Inflammatory macrophage treated with lipopolysaccharide for 4 hours (primary cell): ENCODE data around the gene CGB7.

ENCODE experiments used
- DNase-seq: peaks from one replicate; pipeline ENCODE4 v3.0.0-alpha.2; 2020

CGB7 gene

DNA sequence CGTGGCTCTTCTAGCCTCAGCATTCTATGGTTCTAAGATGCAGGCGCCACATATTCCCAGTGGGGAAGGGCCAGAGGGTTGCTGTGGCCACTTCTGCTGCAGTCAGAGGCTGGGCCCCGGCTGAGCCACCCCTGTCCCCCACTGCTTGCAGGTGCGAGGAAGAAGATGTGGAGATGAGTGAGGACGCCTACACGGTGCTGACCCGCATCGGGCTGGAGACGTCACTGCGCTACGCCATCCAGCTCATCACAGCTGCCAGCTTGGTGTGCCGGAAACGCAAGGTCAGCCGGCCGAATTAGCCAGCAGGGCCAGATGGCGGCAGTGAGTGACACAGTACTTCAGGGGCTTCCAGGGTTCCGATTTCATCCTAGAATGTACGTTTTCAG lies 42.7 kb downstream of the CGB7 start:
- DNase-seq: no peak

DNA sequence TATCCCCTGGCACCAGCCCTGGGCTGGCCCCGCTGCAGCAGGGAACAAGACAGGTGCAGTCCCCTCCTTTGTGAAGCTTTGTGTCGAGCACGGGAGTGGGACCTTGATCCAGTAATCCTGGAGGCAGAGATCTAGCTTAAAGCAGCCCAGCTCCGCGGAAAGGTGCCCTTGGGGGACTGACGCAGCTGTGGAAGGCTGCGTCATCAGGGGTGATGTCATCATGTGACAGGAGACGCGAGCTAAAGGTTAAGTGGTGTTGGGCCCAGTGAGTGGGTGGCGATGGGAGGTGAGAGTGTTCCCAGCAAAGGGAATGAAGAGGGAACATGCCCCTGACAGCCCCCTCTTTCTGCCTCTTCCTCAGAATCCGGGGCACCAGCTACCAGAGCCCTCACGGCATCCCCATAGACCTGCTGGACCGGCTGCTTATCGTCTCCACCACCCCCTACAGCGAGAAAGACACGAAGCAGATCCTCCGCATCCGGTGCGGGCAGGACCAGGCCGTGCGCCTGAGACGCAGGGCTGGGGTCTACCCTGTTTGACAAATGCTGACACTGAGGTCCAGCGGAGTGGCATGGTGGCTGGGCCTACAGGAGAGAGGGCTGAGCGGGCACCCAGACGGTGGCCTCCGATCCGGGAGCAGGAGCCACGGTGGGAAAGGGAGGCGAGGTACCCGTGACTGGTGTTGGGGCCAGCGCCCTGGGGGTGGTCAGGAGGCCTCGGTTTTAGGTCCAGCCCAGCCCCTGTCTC lies 43.3 kb downstream of the CGB7 start:
- no peak for DNase-seq

DNA sequence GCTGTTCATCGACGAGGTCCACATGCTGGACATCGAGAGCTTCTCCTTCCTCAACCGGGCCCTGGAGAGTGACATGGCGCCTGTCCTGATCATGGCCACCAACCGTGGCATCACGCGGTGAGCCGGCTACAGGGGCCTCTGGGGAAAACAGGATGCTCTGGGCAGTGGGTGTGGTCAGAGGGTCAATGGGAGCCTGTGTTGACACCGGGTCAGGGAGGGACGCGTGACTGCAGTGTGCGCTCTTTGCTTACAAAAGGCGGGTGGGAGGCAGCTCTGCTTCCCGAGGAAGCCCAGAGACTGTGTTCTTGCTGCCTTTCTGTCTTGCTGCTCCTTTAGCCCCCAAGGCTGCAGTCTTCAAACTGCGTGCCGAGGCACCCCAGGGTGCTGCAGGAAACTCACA lies 46.4 kb downstream of the CGB7 start:
- no peak for DNase-seq

DNA sequence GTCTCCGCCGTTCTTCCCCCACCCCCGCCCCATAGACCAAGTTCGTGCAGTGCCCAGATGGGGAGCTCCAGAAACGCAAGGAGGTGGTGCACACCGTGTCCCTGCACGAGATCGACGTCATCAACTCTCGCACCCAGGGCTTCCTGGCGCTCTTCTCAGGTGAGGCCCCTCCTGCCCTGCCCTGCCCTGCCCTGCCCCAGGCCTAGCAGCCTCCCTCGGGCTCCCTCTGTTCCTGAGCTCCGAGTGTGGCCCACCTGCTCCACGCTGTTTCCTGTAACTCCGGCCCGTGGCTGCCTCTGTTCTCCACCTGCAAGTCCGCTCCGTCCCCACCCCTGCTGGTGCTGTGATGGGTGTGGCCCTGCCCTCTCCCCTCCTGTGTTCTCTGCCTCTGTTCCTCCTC lies 47.1 kb downstream of the CGB7 start:
- no peak for DNase-seq

DNA sequence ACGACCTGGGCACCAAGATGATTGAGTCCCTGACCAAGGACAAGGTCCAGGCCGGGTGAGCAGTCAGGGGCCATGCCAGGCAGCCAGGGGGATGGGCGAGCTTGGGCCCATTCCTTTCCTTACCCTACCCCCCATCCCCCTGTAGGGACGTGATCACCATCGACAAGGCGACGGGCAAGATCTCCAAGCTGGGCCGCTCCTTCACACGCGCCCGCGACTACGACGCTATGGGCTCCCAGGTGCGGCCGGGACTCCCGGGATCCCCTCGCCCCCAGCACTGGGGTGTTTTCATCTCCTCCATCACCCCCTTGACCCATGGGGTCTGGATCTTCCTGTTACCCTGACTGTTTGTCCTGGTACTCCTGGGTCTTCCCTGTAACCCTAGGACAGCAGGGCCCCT lies 47.7 kb downstream of the CGB7 start:
- no peak for DNase-seq

DNA sequence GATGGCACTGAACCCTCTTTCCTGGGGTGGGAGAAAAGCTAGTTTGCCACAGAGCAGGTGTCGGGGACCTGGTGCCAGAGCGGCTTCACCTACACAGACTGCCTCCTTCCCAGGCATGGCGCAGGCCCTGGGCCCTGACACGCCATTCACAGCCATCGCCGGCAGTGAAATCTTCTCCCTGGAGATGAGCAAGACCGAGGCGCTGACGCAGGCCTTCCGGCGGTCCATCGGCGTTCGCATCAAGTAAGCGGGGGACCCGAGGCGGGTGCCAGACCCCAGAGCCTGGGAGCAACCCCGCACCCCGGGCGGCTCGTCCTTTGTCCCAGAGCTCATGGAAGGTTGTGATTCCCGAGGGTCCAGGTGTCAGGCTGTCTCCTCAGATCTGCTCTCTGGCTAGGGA lies 50.6 kb downstream of the CGB7 start:
- no peak for DNase-seq

DNA sequence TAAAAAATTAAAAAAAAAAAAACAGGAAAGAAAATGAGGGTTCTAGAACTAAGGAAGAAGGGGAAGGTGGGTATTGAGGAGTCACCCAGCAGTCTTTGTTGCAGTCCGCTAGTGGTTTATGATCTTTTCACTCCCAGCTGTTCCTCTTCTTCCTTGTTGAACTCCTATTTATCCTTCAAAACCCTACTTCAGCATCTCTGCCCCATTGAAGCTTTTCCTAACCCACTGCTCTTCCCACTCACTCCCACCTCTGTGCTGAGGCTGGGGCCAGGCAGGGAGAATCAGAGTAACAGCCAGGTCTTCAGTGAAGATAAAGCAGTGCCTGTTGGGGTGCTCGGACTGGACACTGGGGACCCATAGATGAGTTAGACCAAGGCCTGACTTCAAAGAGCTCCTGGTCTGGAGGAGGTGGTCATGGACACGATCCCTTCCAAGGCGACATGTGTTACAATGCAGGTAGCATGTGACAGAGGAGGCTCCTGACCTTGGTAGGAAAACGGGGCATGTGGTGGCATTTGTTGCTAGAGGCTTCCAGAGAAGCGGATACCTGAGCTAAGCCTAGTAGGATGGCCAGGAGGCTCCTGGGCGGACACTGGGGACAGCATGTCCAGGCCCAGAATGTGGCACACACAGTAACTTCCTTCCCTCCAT lies 52.5 kb downstream of the CGB7 start:
- no peak for DNase-seq
